Right forelimb (tissue), 1 donor: ENCODE data around the gene SND1.
"Not testable (repeated sequence)": the region's sequence is repeated elsewhere in the genome, so short reads cannot be mapped to it uniquely, and the experiment has no call there.

Experiments used
- DNase-seq: peaks from one replicate; pipeline ENCODE4 v3.0.0-alpha.2; 2018

Gene SND1

DNA sequence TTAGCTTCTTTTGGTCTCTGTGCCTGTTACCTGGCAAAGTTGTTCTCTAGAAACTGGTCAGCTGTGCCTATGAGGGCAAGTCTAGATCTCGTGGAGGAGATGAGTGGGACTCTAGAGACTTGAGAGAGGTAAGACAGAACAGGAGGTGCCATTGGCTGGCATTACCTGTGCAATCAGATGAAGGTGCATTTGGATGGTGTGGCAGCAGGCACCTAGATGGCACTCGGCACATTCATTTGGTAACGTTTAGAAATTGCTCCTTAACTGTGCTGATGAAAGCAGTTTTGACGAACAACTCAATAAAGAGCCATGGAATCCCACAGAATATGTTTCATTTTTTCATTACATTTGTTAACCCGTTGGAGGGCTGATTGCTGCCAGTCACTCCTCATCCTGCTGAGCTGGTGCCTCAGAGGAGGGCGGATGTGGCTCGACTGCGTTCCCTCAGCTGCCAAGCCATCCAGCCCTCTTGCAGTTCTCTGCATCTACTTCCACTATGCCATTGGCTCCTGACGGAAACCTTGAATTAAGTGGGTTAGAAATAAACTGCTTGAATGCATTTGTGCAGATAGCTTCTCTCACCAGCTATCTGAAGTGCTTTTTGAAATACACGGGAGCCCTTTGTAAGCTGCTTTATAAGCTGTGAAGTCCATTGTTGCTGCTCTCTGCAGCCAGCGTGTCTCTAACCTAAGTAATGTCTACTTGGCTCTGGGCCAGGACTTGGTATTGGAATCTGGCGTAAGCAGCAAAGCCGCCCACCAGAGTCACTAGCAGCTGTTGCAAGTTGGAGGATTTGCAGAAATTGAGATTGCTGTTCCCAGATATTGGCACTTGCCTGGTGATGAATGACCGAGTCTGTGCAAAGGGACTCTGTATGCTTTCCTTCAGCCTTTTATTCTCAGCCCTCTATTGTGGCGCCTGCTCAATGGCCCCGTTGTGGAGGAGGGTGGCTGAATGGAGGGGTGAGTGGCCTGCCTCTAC is 291.8 kb downstream of the SND1 start:
- peak; percentile 63 for DNase-seq

DNA sequence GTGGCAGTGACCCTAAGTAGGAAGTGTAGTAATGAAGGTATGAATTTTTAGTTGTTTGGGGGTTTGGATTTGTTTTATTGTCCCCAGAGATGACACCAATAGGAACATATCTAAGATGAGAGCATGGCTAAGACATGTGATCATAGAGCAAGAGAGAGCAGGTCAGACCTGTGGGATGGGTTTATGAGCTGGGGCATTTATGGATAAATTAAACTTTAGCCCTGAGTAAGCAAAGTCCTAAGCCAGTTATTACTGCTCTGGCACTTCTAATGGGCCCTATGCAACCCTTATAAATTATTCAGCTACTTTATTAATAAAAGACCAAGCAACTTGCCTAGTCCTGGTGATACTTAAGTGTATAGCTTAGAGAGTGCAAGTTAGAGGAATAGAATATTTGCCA is 294.1 kb downstream of the SND1 start:
- DNase-seq: no peak

- no peak for DNase-seq
These were observed 294.9 kb downstream of the SND1 start for GRCh38 chr7:127946847-127947246.

GRCh38 chr7:127948312-127948711 is 296.3 kb downstream of the SND1 start:
- DNase-seq: no peak

DNA sequence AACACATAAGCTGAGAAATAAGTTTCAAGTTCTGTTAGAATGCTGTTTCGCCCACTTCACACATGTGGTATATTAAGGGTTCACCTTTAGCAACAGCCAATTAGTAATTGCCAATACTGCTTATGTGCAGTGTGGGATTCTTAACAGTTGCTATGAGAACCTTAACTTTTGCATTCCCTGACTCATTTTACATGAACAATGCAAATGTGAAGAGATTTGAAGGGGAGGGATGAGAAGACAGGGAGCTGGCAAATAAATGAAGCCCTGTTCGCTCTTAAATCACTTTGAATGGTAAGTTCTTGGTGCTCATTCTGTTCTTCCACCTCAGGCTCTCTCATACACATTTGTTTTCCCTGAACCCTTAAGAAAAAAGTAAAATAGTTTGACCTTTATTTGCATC is 296.9 kb downstream of the SND1 start:
- DNase-seq: no peak

- no peak for DNase-seq
These were observed 297.8 kb downstream of the SND1 start for GRCh38 chr7:127949769-127950222.

- DNase-seq: no peak
These were observed 298.4 kb downstream of the SND1 start for GRCh38 chr7:127950233-127950935.

DNA sequence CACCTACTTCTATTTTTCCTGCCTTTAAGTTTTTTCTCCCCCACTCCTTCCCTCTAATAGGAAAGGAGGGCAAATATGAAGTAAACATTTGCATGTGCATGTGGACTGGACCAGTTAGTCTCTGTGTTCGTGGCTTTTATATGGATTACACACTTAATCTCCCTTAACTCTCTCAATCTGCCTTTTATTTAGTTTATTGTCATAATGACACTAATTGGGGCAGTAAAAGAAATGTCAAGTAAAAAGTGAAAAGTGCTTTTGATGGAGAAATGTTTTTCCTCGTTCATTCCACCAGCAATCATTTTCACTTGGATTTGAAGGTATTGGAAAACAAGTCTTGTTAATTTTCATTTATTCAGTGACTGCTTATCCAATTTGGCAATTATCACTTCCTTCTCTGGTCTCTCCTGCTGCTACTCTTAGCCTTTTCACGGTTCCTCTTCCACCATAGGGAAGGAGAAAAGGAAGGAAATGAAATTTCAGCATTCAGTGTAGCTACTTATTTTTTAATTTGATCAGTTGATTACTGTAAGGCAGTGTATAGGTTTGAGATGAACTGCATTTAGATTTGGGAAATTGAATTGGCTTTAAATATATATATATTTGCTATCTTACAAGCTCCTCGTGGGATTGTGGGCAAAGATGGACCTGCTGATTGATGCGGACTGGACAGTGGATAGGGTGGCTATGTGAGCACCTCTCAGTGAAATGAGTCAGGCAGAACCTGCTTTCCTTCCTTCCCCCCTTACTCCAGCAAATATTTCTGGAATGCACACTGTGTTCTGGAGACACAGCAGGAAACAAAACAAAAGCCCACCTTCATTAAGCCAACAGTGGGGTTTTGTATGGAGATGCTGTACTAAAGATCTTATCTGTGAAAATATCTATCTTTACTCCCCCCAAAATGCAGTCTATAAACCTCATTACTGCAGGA is 301.7 kb downstream of the SND1 start:
- no peak for DNase-seq

DNA sequence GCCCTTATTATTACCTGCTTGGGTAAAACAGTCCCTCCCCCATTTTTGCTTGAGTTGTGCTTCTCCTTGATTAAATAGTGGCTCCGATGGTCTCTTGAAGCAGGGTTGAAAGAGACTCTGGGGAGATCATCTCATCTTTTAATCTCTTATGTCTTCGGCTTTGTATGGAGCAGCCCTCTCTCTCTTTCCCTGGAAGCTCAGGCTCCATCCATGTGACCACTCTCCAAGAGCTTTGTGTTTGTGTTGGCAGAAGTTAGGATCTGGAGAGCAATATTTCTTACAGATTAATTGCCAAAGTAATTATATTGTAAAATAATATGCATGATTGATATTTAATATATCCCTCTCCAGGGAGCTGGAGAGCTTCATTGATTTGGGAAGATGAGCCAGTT is 302.4 kb downstream of the SND1 start:
- no peak for DNase-seq

DNA sequence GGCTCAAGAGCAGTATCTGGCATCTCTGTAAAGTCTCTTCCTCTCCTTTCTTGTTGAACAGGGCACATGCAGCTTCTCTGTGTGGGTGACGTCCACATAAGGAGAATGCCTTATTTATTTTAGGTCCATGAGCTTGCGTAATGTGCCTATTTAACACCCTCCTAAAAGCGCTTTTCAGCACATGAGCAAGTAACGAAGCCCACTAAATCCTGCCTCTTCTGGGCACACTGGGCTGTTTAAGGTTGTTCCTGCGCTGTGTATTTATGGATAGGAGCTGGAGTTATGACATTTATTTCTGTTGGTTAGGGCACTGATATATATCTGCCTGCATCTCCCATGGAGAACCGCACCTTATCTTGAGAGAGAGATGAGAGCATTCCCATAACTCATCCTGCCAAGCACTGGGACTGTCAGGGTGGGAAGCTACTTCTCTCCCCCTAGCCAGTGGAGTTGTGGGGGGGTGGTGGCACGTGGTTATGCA is 303.1 kb downstream of the SND1 start:
- DNase-seq: no peak

DNA sequence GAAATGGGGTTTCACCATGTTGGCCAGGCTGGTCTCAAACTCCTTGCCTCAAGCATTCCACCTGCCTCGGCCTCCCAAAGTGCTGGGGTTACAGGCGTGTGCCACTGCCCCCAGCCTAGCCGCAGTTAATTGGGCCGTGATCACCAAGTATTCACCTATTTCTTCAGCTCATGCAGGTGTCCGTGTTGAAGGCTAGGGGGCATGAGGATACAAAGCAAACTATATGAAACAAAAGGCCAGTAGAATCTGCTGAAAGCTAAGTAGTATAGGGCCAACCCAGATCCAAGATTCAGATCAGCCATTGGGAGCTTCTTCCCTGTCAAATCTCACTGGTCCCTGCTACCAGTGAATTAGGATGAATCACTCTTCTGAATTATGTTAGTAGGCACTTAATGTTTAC is 305.9 kb downstream of the SND1 start:
- no peak for DNase-seq

GRCh38 chr7:127959770-127960169 is 307.8 kb downstream of the SND1 start:
- DNase-seq: no peak

DNA sequence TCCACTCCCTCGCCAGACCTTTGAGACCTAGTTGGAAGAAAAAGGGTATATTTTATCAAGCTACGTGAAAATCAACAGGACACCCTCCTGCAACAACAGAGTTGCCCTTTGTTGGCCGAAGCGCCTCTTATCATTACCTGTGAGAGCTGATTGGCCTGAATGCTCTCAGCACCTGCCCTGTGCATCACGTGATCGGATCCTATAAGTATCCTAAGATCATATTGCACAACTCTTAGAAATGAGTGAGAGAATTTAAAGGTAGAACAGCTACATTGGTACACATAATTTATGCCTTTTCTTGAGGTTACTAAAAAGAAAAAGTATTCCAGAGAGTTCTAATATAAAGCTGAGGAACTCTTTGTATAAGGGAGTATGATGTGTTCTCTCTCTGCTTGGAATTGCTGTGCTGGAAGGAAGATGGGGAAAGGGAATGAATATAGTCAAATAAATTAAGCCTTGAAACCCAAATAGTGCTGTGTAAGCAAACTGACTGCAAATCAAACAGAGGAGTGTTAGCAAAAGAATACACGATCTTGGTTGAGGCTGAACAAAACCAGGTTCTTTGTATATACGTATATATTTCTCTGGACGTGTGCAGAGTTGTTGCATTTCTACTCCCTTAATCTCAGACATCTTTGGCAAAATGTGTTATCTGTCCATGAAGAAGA is 309.9 kb downstream of the SND1 start:
- DNase-seq: no peak

GRCh38 chr7:127962589-127963361 is 310.8 kb downstream of the SND1 start:
- no peak for DNase-seq

DNA sequence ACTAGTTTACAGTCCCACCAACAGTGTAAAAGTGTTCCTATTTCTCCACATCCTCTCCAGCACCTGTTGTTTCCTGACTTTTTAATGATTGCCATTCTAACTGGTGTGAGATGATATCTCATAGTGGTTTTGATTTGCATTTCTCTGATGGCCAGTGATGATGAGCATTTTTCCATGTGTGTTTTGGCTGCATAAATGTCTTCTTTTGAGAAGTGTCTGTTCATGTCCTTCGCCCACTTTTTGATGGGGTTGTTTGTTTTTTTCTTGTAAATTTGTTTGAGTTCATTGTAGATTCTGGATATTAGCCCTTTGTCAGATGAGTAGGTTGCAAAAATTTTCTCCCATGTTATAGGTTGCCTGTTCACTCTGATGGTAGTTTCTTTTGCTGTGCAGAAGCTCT is 311.9 kb downstream of the SND1 start:
- not testable (repeated sequence) for DNase-seq

GRCh38 chr7:127967281-127967680 is 315.3 kb downstream of the SND1 start:
- DNase-seq: no peak

DNA sequence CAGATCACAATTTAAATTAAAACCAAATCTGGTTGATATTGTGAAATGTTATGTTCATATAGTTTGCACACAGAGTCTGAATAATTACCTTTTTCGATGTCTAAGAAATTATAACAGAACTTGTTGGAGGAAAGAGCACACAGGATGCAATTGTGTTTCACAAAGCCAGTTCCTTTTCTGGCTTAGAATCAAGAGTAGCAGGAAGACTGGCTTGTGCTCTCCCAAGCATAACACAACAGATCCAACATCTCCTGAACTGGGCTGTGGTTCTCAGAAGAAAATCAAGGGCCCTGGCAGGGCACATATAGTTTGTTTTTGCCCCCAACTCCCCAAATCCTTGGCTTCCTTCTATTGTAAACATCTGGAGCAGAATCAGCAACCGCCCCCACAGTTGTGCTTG is 316.6 kb downstream of the SND1 start:
- no peak for DNase-seq

DNA sequence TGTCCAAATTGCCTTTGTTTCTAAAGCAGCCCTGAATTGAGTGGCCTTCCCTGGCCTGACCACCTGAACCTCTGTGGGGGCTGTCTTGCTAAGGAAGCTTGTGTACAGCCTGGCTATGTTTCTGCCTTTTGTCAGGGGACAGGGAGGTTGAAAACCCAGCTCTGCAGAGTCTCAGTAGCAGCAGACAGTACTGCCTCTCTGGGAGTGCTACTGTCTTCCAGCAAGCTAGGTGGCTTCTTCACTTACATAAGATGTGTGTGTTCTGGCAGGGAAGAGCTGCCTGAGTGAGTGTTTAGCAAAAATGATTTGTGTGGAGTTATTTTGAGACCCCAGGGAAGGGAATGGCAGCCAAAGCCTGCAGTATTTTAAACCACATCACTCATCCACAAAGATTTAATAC is 321.8 kb downstream of the SND1 start:
- DNase-seq: no peak

DNA sequence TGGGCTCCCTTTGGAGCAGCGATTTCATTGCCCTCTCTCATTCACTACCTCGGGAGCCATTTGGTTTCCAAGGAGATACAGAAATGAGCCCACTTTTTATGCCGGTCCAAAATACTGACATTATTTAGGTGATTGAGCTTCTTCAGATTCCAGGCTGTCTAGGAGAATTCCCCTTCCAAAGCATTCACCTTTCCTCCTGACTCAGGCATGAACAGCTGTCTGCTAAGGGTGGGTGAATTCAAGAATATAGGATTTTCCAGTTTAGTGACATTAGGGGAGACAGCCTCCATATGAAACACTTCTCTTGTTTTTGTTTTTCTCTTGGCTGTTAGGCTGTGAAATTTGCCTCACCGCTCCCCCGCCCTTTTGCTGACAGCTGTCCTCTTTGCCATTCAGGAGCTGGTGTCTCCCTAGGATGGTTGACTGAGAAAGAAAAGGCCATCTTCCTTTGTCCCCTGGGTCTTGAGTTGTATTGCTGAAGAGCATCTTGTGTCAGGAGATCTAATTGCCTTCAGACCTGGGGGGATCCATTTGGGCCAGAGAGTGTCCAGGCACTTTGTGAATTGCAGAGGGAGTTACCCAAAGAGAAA is 322.5 kb downstream of the SND1 start:
- no peak for DNase-seq

DNA sequence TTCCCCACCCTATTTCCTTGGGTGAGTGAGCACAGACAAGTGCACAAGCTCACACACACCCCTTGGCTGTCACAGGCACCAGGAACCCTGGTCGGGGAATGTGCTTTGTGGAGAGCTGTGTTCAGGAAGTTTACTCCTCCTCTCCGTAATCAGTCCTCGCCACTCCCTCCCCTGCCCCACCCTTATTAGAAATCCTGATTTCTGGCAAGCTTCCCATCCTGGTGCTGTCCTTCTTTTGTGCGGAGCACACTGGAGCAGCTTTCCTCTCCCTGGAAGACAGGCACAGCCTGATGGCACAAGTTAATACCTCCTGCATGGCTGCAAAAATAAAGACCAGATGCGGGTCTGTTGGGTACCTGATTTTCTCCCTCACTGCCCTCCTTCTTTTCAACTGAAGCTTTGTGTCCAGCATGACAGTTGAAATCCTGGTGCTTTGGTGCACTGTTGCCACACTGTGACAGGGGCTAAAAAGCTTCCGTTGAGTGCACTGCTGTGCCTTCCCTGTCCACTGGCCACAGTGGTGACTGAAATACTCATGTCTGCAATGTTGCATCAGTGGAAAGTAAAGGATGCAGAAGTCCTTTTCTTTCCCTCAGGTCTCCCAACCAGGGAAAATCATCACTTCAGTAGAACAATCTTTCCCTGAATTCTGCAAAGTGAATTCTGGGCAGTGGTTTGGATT is 324.2 kb downstream of the SND1 start:
- no peak for DNase-seq
